Epithelial cell of esophagus (primary cell): ENCODE results near the gene COQ8B.
A peak's percentile ranks its signal among the peaks of the same experiment; 100 is the strongest.

Experiments used
- DNase-seq: peaks from one replicate; pipeline ENCODE4 v3.0.0; 2010; ENCODE audit warnings: low read depth
- H3K4me3 ChIP-seq: 2 replicates; pipeline ENCODE4 v1.5.1; 2011; ENCODE audit warnings: mild to moderate bottlenecking, low read length, control low read depth
- CTCF ChIP-seq: IDR thresholded peaks from 2 replicates; pipeline ENCODE4 v1.5.1; 2011; ENCODE audit warnings: low read depth, mild to moderate bottlenecking, low read length, control low read depth, inconsistent platforms; ENCODE audit not compliant: insufficient read depth; ENCODE audit errors: missing control alignments

The COQ8B gene

GRCh38 chr19:40742477-40742876 lies 25.8 kb upstream of the COQ8B start:
- no peak for TF ChIP-seq CTCF
- DNase-seq: no peak
- H3K4me3 ChIP-seq: no peak overlapping the region

GRCh38 chr19:40741527-40742390 lies 25.1 kb upstream of the COQ8B start:
- TF ChIP-seq CTCF: no peak
- no peak overlapping the region for H3K4me3 ChIP-seq
- DNase-seq: peak; percentile 72

GRCh38 chr19:40740747-40741146 lies 24.1 kb upstream of the COQ8B start:
- TF ChIP-seq CTCF: no peak
- DNase-seq: peak; percentile 66
- no peak overlapping the region for H3K4me3 ChIP-seq

GRCh38 chr19:40739871-40740703 lies 23.4 kb upstream of the COQ8B start:
- DNase-seq: no peak
- no peak overlapping the region for H3K4me3 ChIP-seq
- no peak for TF ChIP-seq CTCF

GRCh38 chr19:40739030-40739839 lies 22.5 kb upstream of the COQ8B start:
- no peak overlapping the region for H3K4me3 ChIP-seq
- DNase-seq: no peak
- TF ChIP-seq CTCF: no peak

GRCh38 chr19:40737102-40737644 lies 20.5 kb upstream of the COQ8B start:
- H3K4me3 ChIP-seq: no peak overlapping the region
- DNase-seq: no peak
- TF ChIP-seq CTCF: no peak
